Measurements from ENCODE around the gene LNPK.

- TF ChIP-seq CTCF (conservative IDR thresholded peaks at IDR 0.05 in 1 of 2, IDR thresholded peaks at IDR 0.05 in 1 of 2; ENCODE audit: low read depth in 1 of 2, low read length in 2 of 2) (no peak), EZH2 (IDR thresholded peaks at IDR 0.05; ENCODE audit: low read length, missing control alignments) (no peak)
Observed at GRCh38 chr2:176001281-176001915, 669 bp downstream of the LNPK start.
